G401 (cell line): ENCODE measurements around the gene SP100. TPM values are rescaled to one million over a fixed set of nuclear protein-coding genes. Genes with fewer than 3 reads are reported as not detected.
A peak's percentile ranks its signal among the peaks of the same experiment; 100 is the strongest.
"Not testable (repeated sequence)": the region's sequence is repeated elsewhere in the genome, so short reads cannot be mapped to it uniquely, and the experiment has no call there.

Experiments
- DNase-seq: peaks from one replicate; pipeline ENCODE4 v3.0.0-alpha.2; 2015; ENCODE audit warnings: low spot score
- in situ Hi-C: cut with HindIII; loops from 2 replicates; pipeline ENCODE4 v1.10.0; 2016; ENCODE audit warnings: low sequenced_read_pairs, mixed read lengths
- total RNA-seq: library from RNA; depleted of rRNA; stranded (reverse); fragments of >200 nt; shearing (Covaris generic); gene quantifications from 2 replicates; pipeline ENCODE4 v1.2.3, GENCODE V29; 2014

Gene SP100
- total RNA-seq, 1 experiment from 2014 or later = 1.2 TPM

DNA sequence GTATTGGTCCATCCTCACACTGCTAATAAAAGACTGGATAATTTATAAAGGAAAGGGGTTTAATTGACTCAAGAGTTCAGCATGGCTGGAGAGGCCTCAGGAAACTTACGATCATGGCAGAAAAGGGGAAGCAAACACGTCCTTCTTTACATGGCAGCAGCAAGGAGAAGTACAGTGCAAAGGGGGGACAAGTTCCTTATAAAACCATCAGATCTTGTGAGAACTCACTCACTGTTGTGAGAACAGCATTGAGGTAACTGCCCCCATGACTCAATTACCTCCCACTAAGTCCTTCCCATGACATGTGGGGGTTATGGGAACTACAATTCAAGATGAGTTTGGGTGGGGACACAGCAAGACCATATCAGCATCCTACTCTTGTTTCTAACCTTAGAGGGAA is 37.0 kb downstream of the SP100 start:
- in situ Hi-C loops = no loop called here
- DNase-seq = no peak

DNA sequence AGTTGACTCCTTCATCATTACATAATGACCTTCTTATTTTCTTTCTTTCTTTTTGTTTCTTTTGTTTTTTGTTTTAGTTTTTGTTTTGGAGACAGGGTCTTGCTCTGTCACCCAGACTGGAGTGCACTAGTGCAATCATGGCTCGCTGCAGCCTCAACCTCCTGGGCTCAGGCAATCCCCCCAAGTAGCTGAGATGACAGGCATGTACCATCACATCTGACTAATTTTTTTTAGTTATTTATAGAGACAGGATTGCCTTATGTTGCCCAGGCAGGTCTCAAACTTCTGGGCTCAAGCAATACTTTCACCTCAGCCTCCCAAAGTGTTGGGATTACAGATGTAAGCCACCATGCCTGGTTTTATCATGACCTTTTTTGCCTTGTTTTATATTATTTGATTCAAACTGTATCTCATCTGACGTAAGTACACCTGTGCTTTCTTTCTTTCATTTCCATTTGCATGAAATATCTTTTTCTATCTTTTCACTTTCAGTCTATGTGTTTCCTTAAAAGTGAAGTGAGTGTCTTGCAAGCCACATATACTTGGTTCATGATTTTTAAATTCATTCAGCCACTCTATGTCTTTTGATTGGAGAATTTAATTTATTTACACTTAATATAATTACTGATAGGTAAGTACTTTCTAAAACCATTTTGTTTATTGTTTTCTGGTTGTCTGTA is 39.1 kb downstream of the SP100 start:
- no peak for DNase-seq
- in situ Hi-C loops = no loop called here

DNA sequence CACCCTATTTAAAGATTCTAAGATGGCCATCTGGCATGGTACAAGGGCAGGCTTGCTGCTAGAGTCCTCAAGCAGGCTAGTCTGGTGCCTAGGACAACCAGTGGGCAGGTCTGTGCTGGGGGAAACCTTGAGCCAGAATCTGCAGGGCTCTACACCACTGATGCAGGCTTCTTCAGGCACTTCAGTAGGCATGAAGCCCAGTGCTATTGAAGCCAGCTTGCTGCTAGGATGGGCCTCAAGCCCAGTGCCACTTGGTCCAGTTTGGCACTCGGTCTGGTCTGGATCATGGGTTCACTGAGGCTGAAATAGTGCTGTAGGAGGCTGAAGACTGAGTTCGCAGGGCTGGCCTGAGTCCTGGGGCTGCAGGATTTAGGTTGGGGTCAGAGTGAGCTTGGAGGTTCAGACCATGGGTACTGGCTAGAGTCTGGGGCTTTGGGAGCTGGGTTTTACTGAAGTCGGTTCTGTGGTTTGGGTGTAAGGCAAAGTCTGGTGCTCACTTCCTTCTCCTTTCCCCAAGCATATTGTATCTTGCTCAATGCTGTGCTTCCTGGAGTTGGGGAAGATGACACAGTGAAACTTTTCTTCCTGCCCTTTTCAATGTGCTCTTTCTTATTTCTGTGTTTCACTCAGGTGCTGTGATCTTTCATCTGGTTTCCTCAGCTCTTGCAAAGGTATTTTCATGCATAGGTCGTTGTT is 41.2 kb downstream of the SP100 start:
- in situ Hi-C loops = no loop called here
- no peak for DNase-seq

DNA sequence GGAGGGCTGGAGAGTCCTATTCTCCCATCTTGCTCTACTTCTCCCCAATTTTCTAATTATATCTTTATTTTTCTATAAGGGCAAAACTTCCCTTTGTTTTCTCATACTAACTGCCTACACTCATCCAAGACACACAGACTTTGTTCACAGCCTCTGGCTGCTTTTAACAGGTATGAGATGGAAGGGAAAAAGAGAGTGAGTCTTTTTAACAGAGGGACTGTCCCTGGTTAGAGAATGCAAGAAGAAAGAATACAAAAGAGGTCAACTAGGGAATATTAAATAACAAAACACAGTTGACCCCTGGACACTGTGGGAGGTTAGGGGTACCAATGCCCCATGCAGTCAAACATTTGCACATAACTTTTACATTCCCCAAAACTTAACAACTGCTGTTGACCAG is 41.8 kb downstream of the SP100 start:
- in situ Hi-C loops = no loop called here
- DNase-seq = no peak

DNA sequence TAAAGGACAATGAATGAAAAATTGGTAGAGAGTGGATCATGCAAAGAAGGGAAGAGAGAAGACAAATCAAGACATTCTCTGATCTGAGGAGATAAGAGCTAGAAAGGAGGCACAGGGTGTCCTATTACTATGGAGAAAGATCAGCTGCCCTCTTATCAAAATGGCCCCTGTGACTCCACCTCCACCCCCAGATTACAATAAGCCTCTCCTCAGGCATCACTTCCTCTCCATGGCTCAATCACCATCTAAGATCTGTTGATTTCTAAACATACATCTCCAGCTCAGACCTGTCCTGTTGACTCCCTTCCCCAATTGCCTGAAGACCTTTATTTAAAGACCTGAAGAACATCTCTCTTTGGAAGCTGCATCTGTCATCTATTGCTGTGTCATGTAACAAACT is 43.2 kb downstream of the SP100 start:
- in situ Hi-C loops = no loop called here

DNA sequence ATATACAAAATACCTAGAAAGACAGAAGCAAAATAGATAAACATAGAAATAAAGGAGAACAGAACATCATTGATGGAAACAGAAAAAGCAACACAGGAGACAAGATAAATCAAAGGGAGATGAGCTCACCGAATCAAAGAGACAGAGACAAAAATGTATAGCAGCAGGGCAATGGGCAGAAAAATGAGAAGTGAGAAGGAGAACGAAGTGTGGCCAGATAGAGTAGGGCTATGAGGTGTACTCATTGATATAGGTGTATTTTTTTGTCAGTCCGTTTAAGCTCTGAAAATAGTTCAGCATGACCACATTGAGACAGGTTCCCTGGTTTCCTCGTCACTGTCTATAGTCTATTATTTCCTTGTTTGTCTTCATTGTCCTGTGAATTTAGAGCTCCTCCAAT is 55.1 kb downstream of the SP100 start:
- in situ Hi-C loops = no loop called here
- no peak for DNase-seq

More for the DNA sequence above, 43.2 kb downstream of the SP100 start:
- no peak for DNase-seq

DNA sequence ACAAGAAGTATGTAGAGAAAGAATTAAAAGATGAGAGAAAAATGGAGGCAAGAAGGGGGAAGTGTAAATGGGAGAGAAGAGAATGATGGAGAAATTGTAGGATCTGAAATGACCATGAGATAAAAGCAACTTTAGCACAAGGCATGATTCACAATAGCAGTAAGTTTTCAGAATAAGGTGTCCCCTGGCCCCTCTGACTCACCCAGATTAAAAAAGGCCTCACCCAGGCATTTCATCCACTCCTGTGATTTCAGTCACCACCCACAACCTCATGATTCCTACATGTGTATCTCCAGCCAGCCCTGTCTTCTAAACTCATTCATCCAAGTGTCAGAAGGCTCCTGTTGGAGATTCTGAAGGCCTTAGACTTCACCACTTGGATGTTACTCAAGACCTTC is 56.6 kb downstream of the SP100 start:
- in situ Hi-C loops = no loop called here
- DNase-seq = no peak

DNA sequence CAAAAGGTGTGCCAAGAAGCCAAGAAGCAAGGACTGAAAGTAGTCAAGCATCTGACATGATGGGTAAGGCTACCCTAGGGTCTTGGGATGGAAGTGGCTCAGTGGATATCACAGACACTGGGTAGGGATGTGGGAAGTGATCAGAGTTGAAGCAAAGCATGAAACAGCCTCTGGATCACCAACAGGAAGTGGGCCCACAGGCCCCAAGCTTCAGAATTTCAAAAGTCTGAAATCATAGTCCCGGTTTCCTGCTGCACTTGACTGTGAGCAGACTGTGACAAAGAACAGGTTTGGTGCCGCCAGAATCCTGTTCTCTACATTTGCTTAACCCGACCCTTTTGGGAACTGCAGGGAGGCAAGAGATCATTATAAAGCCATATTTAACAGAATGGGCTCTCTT is 57.4 kb downstream of the SP100 start:
- in situ Hi-C loops = no loop called here
- no peak for DNase-seq

DNA sequence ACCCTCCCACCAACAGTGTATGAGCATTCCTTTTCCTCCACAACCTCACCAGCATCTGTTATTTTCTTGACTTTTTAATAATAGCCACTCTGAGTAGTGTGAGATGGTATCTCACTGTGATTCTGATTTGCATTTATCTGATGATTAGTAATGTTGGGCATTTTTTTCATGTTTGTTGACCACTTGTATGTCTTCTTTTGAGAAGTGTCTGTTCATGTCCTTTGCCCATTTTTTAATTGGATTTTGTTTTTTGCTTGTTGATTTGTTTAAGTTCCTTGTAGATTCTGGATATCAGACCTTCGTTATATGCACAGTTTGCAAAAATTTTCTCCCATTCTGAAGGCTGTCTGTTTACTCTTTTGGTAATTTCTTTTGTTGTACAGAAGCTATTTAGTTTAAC is 59.1 kb downstream of the SP100 start:
- in situ Hi-C loops = no loop called here
- no peak for DNase-seq

DNA sequence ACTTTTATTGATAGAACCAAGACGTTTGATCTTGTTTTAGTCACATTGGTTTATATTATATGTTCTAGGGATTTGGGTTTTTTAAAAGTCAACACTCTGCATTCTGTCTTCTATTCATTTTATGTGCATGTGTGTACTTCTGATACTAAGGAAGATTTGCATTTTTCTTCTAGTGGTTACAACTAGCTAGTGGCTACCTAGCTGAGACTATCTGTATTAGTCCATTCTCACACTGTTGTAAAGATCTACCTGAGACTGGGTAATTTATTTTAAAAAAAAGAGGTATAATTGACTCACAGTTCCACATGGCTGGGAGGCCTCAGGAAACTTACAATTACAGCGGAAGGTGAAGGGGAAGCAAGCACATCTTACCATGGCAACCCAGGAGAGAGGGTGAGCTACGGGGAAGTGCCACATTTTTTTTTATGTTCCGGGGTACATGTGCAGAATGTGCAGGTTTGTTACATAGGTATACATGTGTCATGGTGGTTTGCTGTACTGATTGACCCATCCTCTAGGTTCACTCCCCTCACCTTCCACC is 69.9 kb downstream of the SP100 start:
- no peak for DNase-seq
- in situ Hi-C loops = no loop called here

DNA sequence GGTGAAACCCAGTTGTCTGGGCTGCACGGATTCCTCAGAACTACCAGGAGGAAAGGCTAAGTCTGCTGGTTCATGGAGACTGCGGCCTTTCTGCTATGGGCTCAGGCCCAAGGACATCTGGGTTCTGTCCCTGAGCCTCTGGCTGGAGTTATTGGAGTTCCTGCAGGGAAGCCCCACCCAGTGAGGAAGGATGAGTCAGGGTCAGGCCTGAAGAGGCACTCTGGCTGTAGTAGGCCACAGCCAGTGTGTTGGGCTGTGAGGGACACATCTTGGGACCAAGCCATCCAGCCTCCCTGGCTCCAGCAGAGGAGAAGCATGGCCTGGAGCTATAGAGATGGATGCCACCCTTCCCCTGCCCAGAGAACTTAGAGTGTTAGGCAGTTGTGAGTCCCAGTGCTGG is 75.2 kb downstream of the SP100 start:
- in situ Hi-C loops, DNase-seq: not testable (repeated sequence)

DNA sequence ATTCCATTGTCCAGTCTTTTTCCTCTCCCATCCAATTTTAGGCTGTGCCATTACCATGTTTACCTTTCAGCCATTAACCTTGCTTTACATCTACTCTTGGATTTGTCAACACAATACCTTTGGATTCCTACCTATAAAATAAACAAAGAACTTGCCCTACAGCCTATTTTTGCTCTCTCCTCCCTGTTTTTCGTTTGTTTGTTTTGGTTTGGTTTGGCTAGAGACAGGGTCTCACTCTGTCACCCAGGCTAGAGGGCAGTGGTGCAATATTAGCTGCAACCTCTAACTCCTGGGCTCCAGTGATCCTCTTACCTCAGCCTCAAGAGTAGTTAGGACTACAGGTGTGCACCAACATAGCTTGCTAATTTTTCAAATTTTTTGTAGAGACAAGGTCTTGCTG is 76.1 kb downstream of the SP100 start:
- in situ Hi-C loops = no loop called here
- DNase-seq = no peak

DNA sequence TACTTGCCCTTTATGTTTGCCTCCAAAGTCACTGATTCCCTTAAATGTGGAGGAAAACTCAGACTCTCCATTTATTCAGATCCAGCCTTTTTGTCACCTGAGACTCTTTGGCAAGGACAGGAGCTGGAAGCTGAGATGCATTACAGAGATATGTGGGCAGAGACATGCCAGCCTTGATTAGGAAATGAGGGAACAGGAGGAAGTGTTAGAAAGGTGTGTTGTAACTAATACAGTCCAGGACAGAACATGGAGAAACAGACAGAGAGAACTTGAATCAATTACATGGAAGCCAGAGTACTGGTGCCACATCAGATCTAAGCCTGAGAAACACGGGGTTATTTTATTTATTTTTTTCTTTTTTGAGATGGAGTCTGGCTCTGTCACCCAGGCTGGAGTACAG is 79.0 kb downstream of the SP100 start:
- DNase-seq = no peak
- in situ Hi-C loops = no loop called here

DNA sequence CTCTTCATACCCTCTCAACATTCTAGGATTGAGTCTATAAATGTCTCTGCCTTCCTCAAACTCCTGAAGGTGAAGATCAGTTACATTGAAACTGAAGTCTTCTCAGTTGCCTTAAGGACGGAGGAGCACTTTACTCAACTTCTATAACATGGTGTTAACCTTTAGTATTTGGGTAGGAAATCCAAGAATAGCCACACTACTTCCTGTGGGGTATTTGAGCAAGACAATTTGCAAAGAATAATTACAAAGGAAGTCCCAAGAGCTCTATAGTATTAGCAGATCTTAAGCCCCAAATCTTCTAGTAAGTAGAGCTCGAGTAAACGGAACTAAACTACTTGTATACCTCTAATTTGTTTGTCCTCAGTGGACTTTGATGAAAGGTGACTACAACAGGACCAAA is 80.9 kb downstream of the SP100 start:
- DNase-seq = no peak
- in situ Hi-C loops = no loop called here

DNA sequence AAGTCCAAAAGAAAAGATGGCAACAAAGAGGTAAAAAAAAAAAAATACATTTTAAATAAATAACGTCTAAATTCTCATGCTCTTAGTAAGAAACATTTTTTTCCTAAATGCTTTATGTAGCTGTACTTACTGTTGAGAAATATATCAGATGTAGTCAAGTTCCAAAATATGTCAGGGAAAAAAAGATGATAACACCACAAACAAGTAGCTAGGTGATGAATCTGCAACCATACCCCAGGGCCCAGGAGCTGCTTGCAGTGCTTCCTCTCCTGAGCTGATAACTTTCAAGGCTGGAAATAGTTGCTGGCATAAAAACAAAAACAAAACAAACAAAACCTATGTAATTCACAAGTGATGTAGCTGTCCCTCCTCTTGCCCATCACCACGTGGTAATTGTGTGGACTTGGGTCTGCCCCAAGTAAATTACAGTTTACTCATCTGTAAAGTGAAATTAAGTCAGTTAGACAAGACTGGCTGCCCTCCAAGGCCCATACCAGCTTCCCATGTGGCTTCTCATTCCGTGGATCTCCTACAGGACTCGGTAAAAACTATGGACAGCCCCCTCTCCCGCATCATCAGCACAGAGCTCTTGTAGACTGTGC is 82.6 kb downstream of the SP100 start:
- peak; percentile 4 for DNase-seq
- in situ Hi-C loops = no loop called here

DNA sequence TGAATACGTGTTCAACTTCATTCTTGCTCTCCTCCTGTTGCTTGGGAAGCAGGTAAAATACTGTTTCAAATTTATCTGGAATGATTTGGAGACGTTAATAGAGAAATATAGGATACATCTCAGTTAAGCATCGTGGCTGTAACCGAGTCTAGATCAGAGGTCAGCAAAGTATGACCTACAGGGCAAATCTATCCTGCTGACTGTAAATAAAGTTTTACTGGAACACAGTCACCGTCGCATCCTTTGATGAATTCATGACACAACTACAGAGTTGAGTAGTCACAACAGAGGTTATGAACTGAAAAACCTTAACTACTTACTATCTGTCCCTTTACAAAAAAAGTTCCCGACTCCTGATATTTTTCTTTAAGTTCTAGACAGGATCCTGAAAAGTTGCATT is 86.6 kb downstream of the SP100 start:
- DNase-seq = no peak
- in situ Hi-C loops = no loop called here

DNA sequence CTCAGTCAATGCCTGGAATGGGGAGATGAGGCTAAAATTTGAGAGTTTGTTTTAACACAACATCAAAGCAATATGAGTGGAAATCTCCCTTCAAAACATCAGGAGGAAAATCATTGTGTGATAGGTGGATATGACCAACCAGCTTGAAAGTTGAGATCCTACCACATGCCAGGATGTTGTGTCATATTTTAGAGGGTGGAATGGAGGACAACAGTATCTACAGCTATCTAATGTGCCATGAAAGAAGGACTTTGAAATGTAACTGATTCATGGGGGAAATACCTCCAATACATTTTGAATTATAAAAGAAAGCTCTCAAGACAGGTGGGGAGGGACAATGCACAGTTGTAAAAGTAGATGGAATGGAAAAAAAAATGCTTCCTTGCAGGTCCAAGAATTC is 87.8 kb downstream of the SP100 start:
- in situ Hi-C loops = no loop called here
- no peak for DNase-seq

DNA sequence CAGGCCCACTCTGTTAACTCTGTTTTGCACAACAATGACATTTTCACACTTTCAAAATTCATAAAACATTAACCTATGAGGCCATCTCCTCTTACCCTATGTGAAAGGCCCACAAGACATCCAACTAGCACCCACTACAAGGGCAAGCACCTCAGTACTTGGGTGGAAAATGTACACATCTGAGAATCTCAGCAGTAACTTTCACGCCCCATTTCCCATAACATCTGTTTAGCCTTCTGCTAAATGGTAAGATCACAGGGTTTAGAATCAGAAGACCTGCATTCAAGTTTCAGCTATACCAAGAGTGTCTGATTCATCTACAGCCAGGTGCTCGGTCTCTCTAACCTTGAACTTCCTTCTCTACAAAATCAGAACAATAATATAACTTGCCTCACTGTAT is 89.2 kb downstream of the SP100 start:
- DNase-seq = no peak
- in situ Hi-C loops = no loop called here

DNA sequence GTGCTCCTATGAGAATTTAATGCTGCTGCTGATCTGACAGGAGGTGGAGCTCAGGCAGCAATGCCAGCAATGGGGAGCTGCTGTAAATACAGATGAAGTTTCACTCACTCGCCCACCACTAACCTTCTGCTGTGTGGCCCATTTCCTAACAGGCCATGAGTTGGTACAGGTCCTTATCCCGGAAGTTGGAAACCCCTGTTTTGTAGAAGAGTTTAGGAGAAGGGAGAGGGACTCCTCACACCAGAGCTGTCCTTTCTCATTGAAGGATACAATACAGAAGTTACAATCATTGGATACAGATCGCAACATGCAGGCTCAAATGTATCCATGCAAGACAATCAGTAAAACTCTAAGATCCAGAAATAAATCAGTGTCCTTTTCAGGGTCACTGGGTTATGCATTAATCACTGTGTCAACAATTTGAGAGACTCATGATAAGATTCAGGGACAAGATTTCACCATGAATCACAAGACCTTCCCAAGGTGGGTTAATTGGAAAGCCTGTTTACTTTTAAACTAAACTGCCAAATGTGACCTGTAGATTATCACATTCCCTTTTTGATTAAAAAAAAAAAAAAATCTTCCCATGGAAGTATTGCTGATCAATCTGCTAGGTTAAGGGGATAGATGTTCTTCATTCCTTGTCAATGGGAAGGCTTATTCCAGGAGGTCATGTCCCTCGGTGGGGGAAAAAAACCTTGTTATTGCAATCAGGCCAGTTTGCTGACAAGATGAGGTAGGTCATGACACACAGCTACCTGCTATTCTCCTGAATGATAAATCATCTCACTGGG is 97.2 kb downstream of the SP100 start:
- DNase-seq = no peak
- in situ Hi-C loops = no loop called here
